H9 (cell line): ENCODE data around the gene TARBP1. TPM values are rescaled to one million over a fixed set of nuclear protein-coding genes. Genes with fewer than 3 reads are reported as not detected.
A peak's percentile ranks its signal among the peaks of the same experiment; 100 is the strongest.

Experiments used
- DNase-seq: peaks from one replicate; pipeline ENCODE4 v3.0.0-alpha.2; 2017
- H2AFZ ChIP-seq: one replicate; pipeline ENCODE4 v1.6.1; 2013; ENCODE audit warnings: mild to moderate bottlenecking, low read length, control low read depth, moderate library complexity
- H2AK5ac ChIP-seq: 2 replicates; pipeline ENCODE4 v1.6.1; 2013; ENCODE audit warnings: low read length, control low read depth, mixed read lengths; ENCODE audit not compliant: insufficient read length
- H2BK120ac ChIP-seq: one replicate; pipeline ENCODE4 v1.6.1; 2013; ENCODE audit warnings: low read depth, mild to moderate bottlenecking, low read length, control low read depth, inconsistent platforms; ENCODE audit not compliant: poor library complexity, severe bottlenecking
- H2BK12ac ChIP-seq: 2 replicates; pipeline ENCODE4 v1.6.1; 2013; ENCODE audit warnings: low read length, control low read depth, mixed read lengths, low read depth; ENCODE audit not compliant: insufficient read length
- H2BK15ac ChIP-seq: 2 replicates; pipeline ENCODE4 v1.6.1; 2013; ENCODE audit warnings: low read depth, low read length, control low read depth
- H2BK20ac ChIP-seq: one replicate; pipeline ENCODE4 v1.6.1; 2013; ENCODE audit warnings: low read depth, mild to moderate bottlenecking, low read length, control low read depth, inconsistent platforms; ENCODE audit not compliant: poor library complexity, severe bottlenecking
- H2BK5ac ChIP-seq: 2 replicates; pipeline ENCODE4 v1.6.1; 2013; ENCODE audit warnings: low read length, control low read depth, mixed read lengths; ENCODE audit not compliant: insufficient read length
- H3K14ac ChIP-seq: 2 replicates; pipeline ENCODE4 v1.6.1; 2013; ENCODE audit warnings: low read length, control low read depth; ENCODE audit not compliant: insufficient read depth
- H3K18ac ChIP-seq: 2 replicates; pipeline ENCODE4 v1.6.1; 2013; ENCODE audit warnings: low read depth, mild to moderate bottlenecking, mixed read lengths, low read length, control low read depth; ENCODE audit not compliant: insufficient read length
- H3K23ac ChIP-seq: 2 replicates; pipeline ENCODE4 v1.6.1; 2013; ENCODE audit warnings: low read length, control low read depth, mixed read lengths, low read depth; ENCODE audit not compliant: insufficient read length
- H3K23me2 ChIP-seq: 2 replicates; pipeline ENCODE4 v1.6.1; 2013; ENCODE audit warnings: low read depth, mild to moderate bottlenecking, mixed read lengths, low read length, control low read depth; ENCODE audit not compliant: insufficient read length, poor library complexity, severe bottlenecking
- H3K27ac ChIP-seq: 2 replicates; pipeline ENCODE4 v1.5.1; 2013; ENCODE audit warnings: low read length, control low read depth, mixed read lengths, low read depth; ENCODE audit not compliant: insufficient read length
- H3K27me3 ChIP-seq: 2 replicates; pipeline ENCODE4 v1.6.1; 2013; ENCODE audit warnings: low read length, control low read depth, inconsistent platforms; ENCODE audit not compliant: insufficient read depth
- H3K4ac ChIP-seq: 2 replicates; pipeline ENCODE4 v1.6.1; 2013; ENCODE audit warnings: low read depth, mild to moderate bottlenecking, control low read depth, inconsistent platforms, low read length, moderate library complexity
- H3K4me1 ChIP-seq: 2 replicates; pipeline ENCODE4 v1.6.1; 2013; ENCODE audit warnings: low read length, control low read depth, inconsistent platforms; ENCODE audit not compliant: insufficient read depth
- H3K4me2 ChIP-seq: 2 replicates; pipeline ENCODE4 v1.6.1; 2013; ENCODE audit warnings: low read length, control low read depth, mixed read lengths; ENCODE audit not compliant: insufficient read length, insufficient read depth
- H3K56ac ChIP-seq: 2 replicates; pipeline ENCODE4 v1.6.1; 2013; ENCODE audit warnings: low read depth, mild to moderate bottlenecking, mixed read lengths, low read length, control low read depth; ENCODE audit not compliant: insufficient read length
- H3K79me1 ChIP-seq: 2 replicates; pipeline ENCODE4 v1.6.1; 2013; ENCODE audit warnings: low read depth, mild to moderate bottlenecking, moderate library complexity, low read length, control low read depth, inconsistent platforms; ENCODE audit not compliant: insufficient read depth, poor library complexity, severe bottlenecking
- H3K79me2 ChIP-seq: 2 replicates; pipeline ENCODE4 v1.6.1; 2013; ENCODE audit warnings: low read length, control low read depth, inconsistent platforms; ENCODE audit not compliant: insufficient read depth
- H3K9ac ChIP-seq: 2 replicates; pipeline ENCODE4 v1.6.1; 2013; ENCODE audit warnings: low read length, control low read depth, mixed read lengths; ENCODE audit not compliant: insufficient read length; ENCODE audit errors: extremely low read depth
- H3K9me3 ChIP-seq: one replicate; pipeline ENCODE4 v1.6.1; 2013; ENCODE audit warnings: low read depth, low read length, inconsistent platforms; ENCODE audit not compliant: control insufficient read depth
- H3T11ph ChIP-seq: one replicate; pipeline ENCODE4 v1.6.1; 2013; ENCODE audit warnings: mild to moderate bottlenecking, low read length, control low read depth, inconsistent platforms
- H4K20me1 ChIP-seq: one replicate; pipeline ENCODE4 v1.6.1; 2013; ENCODE audit not compliant: control insufficient read depth, insufficient read length, insufficient read depth
- H4K5ac ChIP-seq: 2 replicates; pipeline ENCODE4 v1.6.1; 2013; ENCODE audit warnings: low read depth, mild to moderate bottlenecking, mixed read lengths, low read length, control low read depth; ENCODE audit not compliant: insufficient read length
- H4K8ac ChIP-seq: replicated peaks from 2 replicates; pipeline ENCODE4 v1.6.1; 2013; ENCODE audit warnings: low read length, control low read depth, mixed read lengths, low read depth; ENCODE audit not compliant: insufficient read length
- H4K91ac ChIP-seq: 2 replicates; pipeline ENCODE4 v1.6.1; 2013; ENCODE audit warnings: low read depth, mild to moderate bottlenecking, moderate library complexity, mixed read lengths, low read length, control low read depth; ENCODE audit not compliant: insufficient read length
- H3K27ac Mint-ChIP-seq, 3 experiments: 2 replicates in 2 of 3; 3 replicates in 1 of 3; pipeline ENCODE4 v1.8.0; 2020 to 2021; ENCODE audit warnings: mixed read lengths in 3 of 3, mild to moderate bottlenecking in 1 of 3, moderate library complexity in 1 of 3
- H3K27me3 Mint-ChIP-seq: 2 replicates; pipeline ENCODE4 v1.8.0; 2021; ENCODE audit warnings: low read depth, mild to moderate bottlenecking, moderate library complexity, mixed read lengths
- H3K36me3 Mint-ChIP-seq, 3 experiments: 2 replicates in 2 of 3; 3 replicates in 1 of 3; pipeline ENCODE4 v1.8.0; 2020 to 2021; ENCODE audit warnings: low read depth in 3 of 3, mixed read lengths in 3 of 3; ENCODE audit not compliant: insufficient read depth in 1 of 3
- H3K4me1 Mint-ChIP-seq, 2 experiments: 2 replicates each; pipeline ENCODE4 v1.8.0; 2020; ENCODE audit warnings: mixed read lengths in 2 of 2
- H3K4me3 Mint-ChIP-seq, 2 experiments: 2 replicates in 1 of 2; 3 replicates in 1 of 2; pipeline ENCODE4 v1.8.0; 2020 to 2021; ENCODE audit warnings: mild to moderate bottlenecking in 2 of 2, mixed read lengths in 2 of 2, moderate library complexity in 1 of 2
- H3K9me3 Mint-ChIP-seq, 2 experiments: 2 replicates in 1 of 2; 3 replicates in 1 of 2; pipeline ENCODE4 v1.8.0; 2020; ENCODE audit warnings: mild to moderate bottlenecking in 2 of 2, mixed read lengths in 2 of 2, moderate library complexity in 1 of 2
- CTCF ChIP-seq: fragments of 200-600 bp; sonication (generic); conservative IDR thresholded peaks from 3 replicates; pipeline ENCODE4 v1.8.0; 2021; ENCODE audit warnings: antibody characterized with exemption, mild to moderate bottlenecking
- WGBS: extraction: QIAGEN DNeasy Blood & Tissue Kit; methylation state at CpG from one replicate; pipeline ENCODE4 v1.1.7; 2013; ENCODE audit warnings: missing lambda C conversion rate, low lambda C conversion rate, mixed read lengths; ENCODE audit not compliant: insufficient read length; ENCODE audit errors: extremely low coverage; 5-methylcytosine and 5-hydroxymethylcytosine counted together
- total RNA-seq: library from RNA; stranded (reverse); gene quantifications from 2 replicates; pipeline ENCODE4 v1.2.1, GENCODE V29; 2021

TARBP1 gene
- total RNA-seq, 1 experiment from 2014 or later, result 20.2 TPM

GRCh38 chr1:234515411-234515810 is 36.4 kb upstream of the TARBP1 start:
- Histone ChIP-seq H4K8ac (no peak overlapping the region), H3K23me2 (no peaks in the 10 kb centered on the region), H2BK20ac (no peak overlapping the region), H3K18ac (no peak overlapping the region), H2AK5ac (no peak overlapping the region), H3K4me2 (no peak overlapping the region), H3K4ac (no peak overlapping the region), H3K9me3 (no peaks in the 10 kb centered on the region), H2BK120ac (peak overlapping the region; percentile 70), H2BK5ac (peak overlapping the region; percentile 3), H3K79me2 (no peaks in the 10 kb centered on the region), H3K56ac (no peak overlapping the region), H3K79me1 (no peaks in the 10 kb centered on the region), H4K20me1 (no peaks in the 10 kb centered on the region), H2BK15ac (no peak overlapping the region), H3T11ph (no peak overlapping the region), H2AFZ (peak overlapping the region; percentile 73), H3K27me3 (no peaks in the 10 kb centered on the region), H3K4me1 (peaks cover 3% of the 10 kb centered on the region; the same call in 1 of the 2 replicates), H3K27ac (peak overlapping the region; percentile 71), H4K91ac (no peak overlapping the region), H3K9ac (no peak overlapping the region), H3K14ac (no peak overlapping the region), H2BK12ac (no peak overlapping the region), H4K5ac (no peak overlapping the region), H3K23ac (no peak overlapping the region)
- no peaks in the 10 kb centered on the region; the same call in 1 of the 2 replicates for H3K27me3 Mint-ChIP-seq
- H3K4me3 Mint-ChIP-seq, result no peak overlapping the region
- no peak for TF ChIP-seq CTCF
- no peak for DNase-seq
- peaks cover 23 to 24% of the 10 kb centered on the region in 2 experiments for H3K4me1 Mint-ChIP-seq
- peak overlapping the region; percentile 51 to 96 (median 93) for H3K27ac Mint-ChIP-seq
- no peaks in the 10 kb centered on the region for H3K9me3 Mint-ChIP-seq
- no CpG with 5 or more reads among the region's 2 CpGs for WGBS
- H3K36me3 Mint-ChIP-seq, result no peaks in the 10 kb centered on the region
